GM19324 (cell line): ENCODE measurements around the gene OTUB1.
A peak's percentile ranks its signal among the peaks of the same experiment; 100 is the strongest.

Experiments used
- ATAC-seq: cut with Tn5 transposase; IDR thresholded peaks from one replicate; pipeline ENCODE4 v1.9.1; 2021; ENCODE audit warnings: mild to moderate bottlenecking, moderate library complexity; ENCODE audit not compliant: unreplicated experiment, low FRiP score

The OTUB1 gene

GRCh38 chr11:63974259-63975143, 11.7 kb upstream of the OTUB1 start, which contains the start of gene COX8A:
TSS of gene COX8A (plus strand) at chr11:63974620. CDS start at chr11:63974681, 61 bp downstream.
- peak; percentile 97 for ATAC-seq

- no peak for ATAC-seq
Observed at GRCh38 chr11:63978551-63979239, 7.5 kb upstream of the OTUB1 start.

DNA sequence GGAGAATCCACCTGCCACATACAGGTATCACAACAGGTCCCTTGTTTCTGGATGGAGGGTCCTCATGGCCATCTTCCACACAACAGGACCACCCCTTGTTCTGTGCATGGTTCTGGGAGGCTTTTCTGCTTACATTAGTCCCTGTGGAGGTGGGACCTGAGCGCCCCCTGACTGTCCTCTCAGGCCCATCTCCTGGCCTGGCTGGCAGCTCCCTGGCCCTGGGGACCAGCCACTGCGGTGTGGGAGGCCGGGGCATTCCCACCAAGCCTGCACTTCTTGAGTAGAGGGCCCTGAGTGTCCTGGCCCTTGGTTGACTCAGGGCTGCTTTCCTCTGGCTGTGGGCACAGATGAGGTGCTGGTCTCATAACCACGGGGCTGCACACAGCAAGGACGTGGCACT, 6.8 kb upstream of the OTUB1 start:
- no peak for ATAC-seq

GRCh38 chr11:63985812-63986155, 454 bp upstream of the OTUB1 start:
- peak; percentile 52 for ATAC-seq

DNA sequence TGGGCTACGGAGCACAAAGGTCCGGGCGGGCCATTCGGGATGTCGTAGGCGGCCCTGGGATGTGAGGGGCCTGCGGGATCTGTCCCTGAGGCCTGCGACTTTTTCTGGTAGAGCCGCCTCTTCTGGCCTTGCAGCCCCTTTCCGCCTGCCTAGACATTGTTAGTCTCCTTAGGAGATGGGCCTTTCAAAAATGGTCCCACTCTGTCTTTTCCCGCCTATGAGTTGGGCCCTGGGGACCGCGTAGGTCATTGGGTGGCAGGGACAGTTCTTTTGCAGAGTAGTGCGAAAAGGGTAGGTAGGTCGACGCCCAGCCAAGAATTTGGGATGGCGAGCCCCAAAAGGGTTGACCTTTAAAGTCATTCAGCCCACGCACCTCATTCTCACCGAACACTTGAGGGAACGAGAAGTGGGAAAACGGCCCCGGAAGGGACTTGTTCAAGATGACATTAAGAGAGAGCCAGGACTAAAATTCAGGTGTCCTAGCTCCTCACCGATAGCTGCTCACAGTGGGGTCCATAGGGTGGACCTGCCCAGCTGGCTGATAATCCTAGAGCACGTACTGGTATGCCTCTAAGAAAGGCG, 785 bp downstream of the OTUB1 start:
- ATAC-seq = no peak

- no peak for ATAC-seq
Observed at GRCh38 chr11:63991558-63991957, 5.3 kb downstream of the OTUB1 start.

DNA sequence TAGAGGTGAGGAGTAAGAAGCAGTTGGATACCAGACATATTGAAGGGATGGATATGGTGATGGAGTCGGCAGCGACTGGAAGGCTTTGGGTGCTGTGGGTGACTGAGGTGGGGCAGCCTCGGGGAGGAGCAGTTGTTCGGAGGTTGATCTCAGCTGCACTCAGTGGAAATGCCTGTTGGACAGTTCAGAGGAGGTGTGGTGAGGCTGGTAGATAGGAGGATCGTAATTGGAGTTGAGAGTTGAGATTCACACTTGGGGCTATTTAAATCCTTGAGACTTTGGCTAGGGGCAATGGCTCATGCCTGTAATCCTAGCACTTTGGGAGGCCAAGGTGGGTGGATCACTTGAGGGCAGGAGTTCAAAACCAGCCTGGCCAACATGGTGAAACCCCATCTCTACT, 6.9 kb downstream of the OTUB1 start:
- ATAC-seq = no peak

DNA sequence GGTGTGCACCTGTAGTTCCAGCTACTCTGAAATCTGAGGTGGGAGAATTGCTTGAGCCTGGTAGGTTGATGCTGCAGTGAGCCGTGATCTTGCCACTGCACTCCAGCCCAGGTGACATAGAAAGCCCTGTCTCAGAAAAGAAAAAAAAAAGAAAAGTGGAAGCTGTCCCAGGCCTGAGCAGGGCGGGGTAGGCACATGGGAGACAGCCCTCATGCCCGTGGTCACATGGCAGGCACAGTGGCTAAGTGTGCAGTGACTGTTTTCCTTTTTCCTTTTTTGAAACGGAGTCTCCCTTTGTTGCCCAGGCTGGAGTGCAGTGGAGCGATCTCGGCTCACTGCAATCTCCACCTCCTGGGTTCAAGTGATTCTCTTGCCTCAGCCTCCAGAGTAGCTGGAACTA, 7.8 kb downstream of the OTUB1 start:
- no peak for ATAC-seq

DNA sequence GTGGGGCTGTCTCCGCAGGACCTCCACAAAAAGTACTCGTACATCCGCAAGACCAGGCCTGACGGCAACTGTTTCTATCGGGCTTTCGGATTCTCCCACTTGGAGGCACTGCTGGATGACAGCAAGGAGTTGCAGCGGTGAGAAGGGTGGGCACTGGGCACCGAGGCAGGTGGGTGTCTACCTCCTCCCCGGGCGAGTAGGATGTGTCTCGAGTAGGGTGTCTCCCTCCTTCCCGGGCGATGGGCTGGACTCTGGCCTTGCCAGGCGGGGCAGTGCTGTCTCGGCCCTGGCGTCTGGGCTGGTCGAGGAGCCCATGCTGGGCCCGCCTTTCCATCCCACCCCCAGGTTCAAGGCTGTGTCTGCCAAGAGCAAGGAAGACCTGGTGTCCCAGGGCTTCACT, 10.3 kb downstream of the OTUB1 start:
- ATAC-seq = no peak

GRCh38 chr11:63997104-63997700, 11.0 kb downstream of the OTUB1 start:
- no peak for ATAC-seq

- no peak for ATAC-seq
Observed at GRCh38 chr11:63997801-63998337, 11.6 kb downstream of the OTUB1 start.

DNA sequence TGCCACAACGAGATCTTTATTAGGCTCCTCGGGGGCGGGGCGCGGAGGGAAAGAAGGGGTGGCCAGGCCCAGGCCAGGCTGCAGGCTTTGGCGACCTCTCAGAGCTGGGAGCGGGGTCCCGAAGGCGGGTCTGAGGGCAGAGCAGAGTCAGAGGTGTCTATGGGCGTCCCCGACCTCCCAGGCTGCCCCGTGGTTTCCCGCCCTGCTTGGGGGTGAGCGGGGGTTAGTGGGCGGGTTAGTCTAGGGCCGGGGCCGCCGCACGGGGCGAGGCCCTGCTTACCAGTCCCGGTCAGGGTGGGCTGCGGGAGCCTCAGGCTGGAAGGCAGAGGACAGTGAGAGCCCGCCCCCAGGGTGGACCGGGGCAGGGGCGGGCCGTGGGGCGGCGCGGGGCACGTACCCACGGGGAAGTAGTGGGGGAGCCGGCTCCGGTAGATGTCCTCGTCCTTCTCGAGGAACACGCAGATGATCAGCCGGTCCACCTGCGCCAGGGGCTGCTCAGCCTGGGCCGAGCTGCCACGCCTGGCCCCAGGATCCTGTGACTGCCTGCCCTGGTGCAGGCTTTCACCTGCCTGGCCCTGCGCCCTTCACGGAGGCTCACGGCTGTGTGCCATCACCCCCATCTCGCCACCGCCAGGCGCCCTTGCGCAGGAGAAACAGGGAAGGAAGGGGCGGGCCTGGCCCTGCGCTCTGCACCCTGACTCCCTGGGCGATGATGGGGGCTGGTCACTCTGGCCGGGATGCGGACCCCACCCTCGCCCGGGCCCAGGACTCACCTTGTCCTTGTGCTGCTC, 12.5 kb downstream of the OTUB1 start:
- no peak for ATAC-seq

DNA sequence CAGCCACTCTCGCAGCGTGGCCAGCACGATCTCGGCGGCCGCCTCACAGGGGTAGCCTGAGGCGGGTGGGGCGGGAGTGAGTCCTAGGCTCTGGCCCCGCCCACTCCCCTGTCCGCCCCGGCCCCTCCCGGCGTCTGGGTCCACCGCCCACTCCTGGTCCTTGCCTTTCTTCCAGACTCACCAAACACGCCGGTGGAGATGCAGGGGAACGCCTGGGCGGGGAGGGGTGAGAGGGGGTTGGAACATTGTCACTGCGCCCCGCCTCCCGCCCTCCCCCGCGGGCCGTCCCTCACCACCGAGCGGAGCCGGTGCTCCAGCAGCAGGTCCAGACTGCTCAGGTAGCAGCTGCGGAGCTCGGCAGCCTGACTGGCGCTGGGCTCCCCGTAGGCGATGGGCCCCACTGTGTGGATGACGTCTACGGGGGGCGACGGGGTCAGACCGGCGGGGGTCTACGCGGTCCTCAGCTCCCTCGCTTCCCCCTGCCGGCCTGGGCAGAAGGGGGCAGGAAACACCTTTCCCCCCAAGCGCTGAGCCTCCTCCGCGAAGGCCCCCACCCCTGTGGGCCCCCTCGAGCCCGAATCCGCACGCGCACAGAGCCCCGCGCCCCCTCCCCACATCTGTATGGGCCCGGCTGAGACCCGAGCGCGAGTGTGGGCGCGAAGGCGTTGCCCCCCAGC, 13.2 kb downstream of the OTUB1 start:
- ATAC-seq = no peak

- ATAC-seq = no peak
Observed at GRCh38 chr11:64000026-64000739, 13.9 kb downstream of the OTUB1 start.

- ATAC-seq = no peak
Observed at GRCh38 chr11:64000740-64001483, 14.7 kb downstream of the OTUB1 start.

DNA sequence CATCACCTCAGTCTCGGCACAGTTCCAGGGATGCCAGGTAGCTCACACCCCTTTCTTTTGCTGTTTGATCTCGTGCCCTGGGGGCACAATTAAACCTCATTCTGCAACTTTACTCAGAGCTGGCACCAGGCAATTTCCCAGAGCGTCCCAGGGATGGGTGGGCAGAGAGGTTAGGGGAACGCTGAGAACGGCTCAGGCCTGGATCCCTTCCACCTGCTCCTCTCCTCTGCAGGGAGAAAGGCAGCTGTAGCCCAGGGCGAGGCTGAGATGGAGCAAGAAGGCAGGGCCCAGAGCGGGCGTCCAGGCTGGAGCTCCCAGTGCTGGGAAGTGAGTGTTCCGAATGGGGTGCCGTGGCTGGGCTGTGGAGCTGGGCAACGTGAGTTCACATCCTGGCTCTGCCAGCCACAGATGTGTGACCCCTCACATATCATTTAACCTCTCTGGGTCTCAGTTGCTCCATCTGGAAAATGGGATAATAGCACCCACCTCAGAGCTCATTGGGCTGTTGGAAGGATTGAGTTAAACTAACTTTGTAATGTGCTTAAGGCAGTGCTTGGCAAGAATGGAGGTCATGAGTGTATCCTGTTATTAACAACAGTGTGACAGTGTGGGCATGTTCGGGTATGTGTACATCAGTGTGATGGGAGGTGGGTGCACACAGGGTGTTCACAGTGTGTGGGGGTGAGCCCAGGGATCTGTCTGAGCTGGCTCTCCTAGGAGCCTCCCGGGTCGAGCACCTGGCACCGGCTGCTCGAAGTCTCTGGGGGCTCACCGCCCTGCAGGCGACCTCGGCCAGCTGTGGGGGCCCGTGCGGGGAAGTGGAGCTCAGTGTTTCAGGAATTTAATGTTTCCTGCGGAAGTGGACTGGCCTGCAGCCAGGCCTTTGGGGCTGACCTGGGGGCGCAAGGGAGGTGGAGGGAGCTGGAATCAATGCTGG, 15.5 kb downstream of the OTUB1 start:
- no peak for ATAC-seq
